H1 (cell line): ENCODE measurements around the gene ACYP2. TPM values are rescaled to one million over a fixed set of nuclear protein-coding genes. Genes with fewer than 3 reads are reported as not detected.

Experiments used
- CTCF ChIA-PET: fragments of 300-600 bp; sonication (Branson Sonifier 250); formaldehyde crosslinking; loops from one replicate; lab custom pipeline; 2021; ENCODE audit not compliant: partially characterized antibody; lab: Charles Lee
- POLR2A ChIA-PET: fragments of 300-600 bp; sonication (Branson Sonifier 250); formaldehyde crosslinking; loops from one replicate; lab custom pipeline; 2021; ENCODE audit warnings: inconsistent platforms; ENCODE audit not compliant: partially characterized antibody; lab: Charles Lee
- DNase-seq, 2 experiments: peaks; one replicate each; pipeline versions ENCODE4 v3.0.0 to v3.0.0-alpha.2; 2010 to 2022; ENCODE audit warnings: low spot score in 2 of 2, low read depth in 1 of 2, mixed read lengths in 1 of 2
- FAIRE-seq: peaks from 2 replicates; lab custom pipeline; 2011; peaks lifted over from hg19 to GRCh38; lab: Jason Lieb, UNC
- H2AFZ ChIP-seq: 2 replicates; pipeline ENCODE4 v1.8.1; 2012; ENCODE audit warnings: low read length, inconsistent platforms
- H2AK5ac ChIP-seq: 2 replicates; pipeline ENCODE4 v1.6.1; 2013; ENCODE audit warnings: low read depth, low read length
- H2BK120ac ChIP-seq: replicated peaks from 2 replicates; pipeline ENCODE3; 2013; ENCODE audit warnings: low read depth, low read length, inconsistent platforms
- H2BK12ac ChIP-seq: 2 replicates; pipeline ENCODE4 v1.6.1; 2013; ENCODE audit warnings: low read depth, low read length
- H2BK15ac ChIP-seq: 2 replicates; pipeline ENCODE4 v1.6.1; 2013; ENCODE audit warnings: low read length
- H2BK20ac ChIP-seq: 2 replicates; pipeline ENCODE4 v1.6.1; 2013; ENCODE audit warnings: low read length
- H2BK5ac ChIP-seq: 2 replicates; pipeline ENCODE4 v1.6.1; 2013; ENCODE audit warnings: low read depth, low read length
- H3K14ac ChIP-seq: 2 replicates; pipeline ENCODE4 v1.6.1; 2013; ENCODE audit warnings: inconsistent platforms; ENCODE audit not compliant: insufficient read length
- H3K18ac ChIP-seq: 2 replicates; pipeline ENCODE4 v1.6.1; 2013; ENCODE audit warnings: low read length; ENCODE audit errors: extremely low read depth
- H3K23ac ChIP-seq: 2 replicates; pipeline ENCODE4 v1.6.1; 2013; ENCODE audit warnings: inconsistent platforms; ENCODE audit not compliant: insufficient read length
- H3K23me2 ChIP-seq: 2 replicates; pipeline ENCODE4 v1.6.1; 2013; ENCODE audit warnings: low read depth, low read length
- H3K27ac ChIP-seq: 2 replicates; pipeline ENCODE4 v1.6.1; 2011; ENCODE audit warnings: low read depth, low read length, inconsistent platforms
- H3K27me3 ChIP-seq, 4 experiments: replicated peaks in 1 of 4; 1 replicate in 1 of 4; 2 replicates in 3 of 4; pipeline versions ENCODE4 v1.6.1 to v1.8.1; 2011 to 2013; ENCODE audit warnings: low read length in 3 of 4, mild to moderate bottlenecking in 3 of 4, inconsistent platforms in 2 of 4, mixed read lengths in 2 of 4, moderate library complexity in 1 of 4; ENCODE audit not compliant: control insufficient read depth in 3 of 4, insufficient read depth in 3 of 4; ENCODE audit errors: extremely low read depth in 1 of 4
- H3K36me3 ChIP-seq, 4 experiments: 2 replicates each; pipeline versions ENCODE4 v1.6.1 to v1.8.1; 2011 to 2013; ENCODE audit warnings: mild to moderate bottlenecking in 4 of 4, low read length in 3 of 4, moderate library complexity in 2 of 4, control low read depth in 1 of 4, inconsistent platforms in 1 of 4; ENCODE audit not compliant: insufficient read depth in 4 of 4, control insufficient read depth in 2 of 4
- H3K4ac ChIP-seq: replicated peaks from 2 replicates; pipeline ENCODE3; 2013; ENCODE audit warnings: low read length, low read depth, mixed read lengths, inconsistent platforms; ENCODE audit not compliant: insufficient read length
- H3K4me1 ChIP-seq, 4 experiments: replicated peaks in 1 of 4; 1 replicate in 1 of 4; 2 replicates in 3 of 4; pipeline versions ENCODE4 v1.6.1 to v1.8.1; 2011 to 2013; ENCODE audit warnings: low read length in 3 of 4, inconsistent platforms in 2 of 4, mixed read lengths in 1 of 4; ENCODE audit not compliant: insufficient read depth in 4 of 4, control insufficient read depth in 3 of 4
- H3K4me2 ChIP-seq, 2 experiments: 2 replicates each; pipeline versions ENCODE4 v1.6.1 to v1.8.1; 2011 to 2013; ENCODE audit warnings: low read depth in 2 of 2, low read length in 2 of 2, control low read depth in 1 of 2, inconsistent platforms in 1 of 2, mild to moderate bottlenecking in 1 of 2; ENCODE audit not compliant: insufficient read depth in 1 of 2
- H3K4me3 ChIP-seq, 4 experiments: fragments of 200-600, 300-600 bp in 1 of 4; sonication (generic), shearing (Covaris generic), sonication (Bioruptor Twin) in 1 of 4; 2 replicates each; pipeline versions ENCODE4 v1.5.1 to v1.8.1; 2011 to 2016; ENCODE audit warnings: low read length in 4 of 4, low read depth in 3 of 4, control low read depth in 2 of 4, inconsistent platforms in 2 of 4, mild to moderate bottlenecking in 2 of 4, mixed read lengths in 1 of 4, moderate library complexity in 1 of 4; ENCODE audit not compliant: insufficient read depth in 2 of 4; ENCODE audit errors: extremely low read depth in 1 of 4
- H3K56ac ChIP-seq: replicated peaks from 2 replicates; pipeline ENCODE3; 2013; ENCODE audit warnings: low read depth, mild to moderate bottlenecking, mixed read lengths, low read length, inconsistent platforms; ENCODE audit not compliant: insufficient read length
- H3K79me1 ChIP-seq: 2 replicates; pipeline ENCODE4 v1.6.1; 2013; ENCODE audit warnings: low read depth, low read length, control low read depth
- H3K79me2 ChIP-seq, 2 experiments: 2 replicates each; pipeline versions ENCODE4 v1.6.1 to v1.8.1; 2012 to 2013; ENCODE audit warnings: low read length in 2 of 2, mild to moderate bottlenecking in 2 of 2, inconsistent platforms in 1 of 2; ENCODE audit not compliant: insufficient read depth in 2 of 2, control insufficient read depth in 1 of 2
- H3K9ac ChIP-seq, 4 experiments: replicated peaks in 1 of 4; 1 replicate in 1 of 4; 2 replicates in 3 of 4; pipeline versions ENCODE4 v1.6.1 to v1.8.1; 2011 to 2013; ENCODE audit warnings: low read depth in 3 of 4, low read length in 3 of 4, control low read depth in 2 of 4, mild to moderate bottlenecking in 2 of 4, moderate library complexity in 2 of 4, inconsistent platforms in 1 of 4; ENCODE audit errors: extremely low read depth in 1 of 4
- H3K9me3 ChIP-seq, 2 experiments: 2 replicates each; pipeline versions ENCODE4 v1.6.1 to v1.8.1; 2012 to 2013; ENCODE audit warnings: mild to moderate bottlenecking in 2 of 2, moderate library complexity in 2 of 2, control low read depth in 1 of 2, inconsistent platforms in 1 of 2, low read depth in 1 of 2, low read length in 1 of 2, mixed read lengths in 1 of 2; ENCODE audit not compliant: insufficient read depth in 2 of 2
- H4K20me1 ChIP-seq, 2 experiments: replicated peaks in 1 of 2; 2 replicates each; pipeline versions ENCODE3 to v1.8.1; 2011 to 2013; ENCODE audit warnings: inconsistent platforms in 2 of 2, low read length in 2 of 2, mild to moderate bottlenecking in 1 of 2; ENCODE audit not compliant: insufficient read depth in 2 of 2, control insufficient read depth in 1 of 2
- H4K5ac ChIP-seq: 2 replicates; pipeline ENCODE4 v1.6.1; 2013; ENCODE audit warnings: low read length, low read depth, mixed read lengths, inconsistent platforms; ENCODE audit not compliant: insufficient read length
- H4K8ac ChIP-seq: 2 replicates; pipeline ENCODE4 v1.8.0; 2013; ENCODE audit warnings: mild to moderate bottlenecking, moderate library complexity, low read length, inconsistent platforms; ENCODE audit not compliant: insufficient read depth; ENCODE audit errors: extremely low read depth
- H4K91ac ChIP-seq: replicated peaks from 2 replicates; pipeline ENCODE3; 2013; ENCODE audit warnings: low read length, mixed read lengths, inconsistent platforms; ENCODE audit not compliant: insufficient read length
- BRCA1 ChIP-seq: IDR thresholded peaks from 2 replicates; pipeline ENCODE4 v1.6.1; 2012; ENCODE audit warnings: low read depth, low read length, improper control_type of control experiment
- CEBPB ChIP-seq: IDR thresholded peaks from 2 replicates; pipeline ENCODE4 v1.6.1; 2012; ENCODE audit warnings: low read depth, low read length
- EZH2 ChIP-seq: fragments of 200-600 bp; sonication (generic); IDR thresholded peaks from 2 replicates; pipeline ENCODE4 v1.7.1; 2012; ENCODE audit warnings: low read depth, mild to moderate bottlenecking, moderate library complexity, low read length, inconsistent platforms; ENCODE audit not compliant: severe bottlenecking
- HDAC6 ChIP-seq: IDR thresholded peaks from one replicate; pipeline ENCODE4 v1.7.1; 2012; ENCODE audit warnings: low read depth, mild to moderate bottlenecking, inconsistent platforms, low read length, moderate library complexity
- JUN ChIP-seq: IDR thresholded peaks from 2 replicates; pipeline ENCODE4 v1.6.1; 2011; ENCODE audit warnings: low read depth, mild to moderate bottlenecking, improper control_type of control experiment, low read length
- KDM4A ChIP-seq: IDR thresholded peaks from one replicate; pipeline ENCODE4 v1.7.1; 2012; ENCODE audit warnings: low read depth, mild to moderate bottlenecking, moderate library complexity, low read length, inconsistent platforms; ENCODE audit not compliant: severe bottlenecking
- RFX5 ChIP-seq: IDR thresholded peaks from 2 replicates; pipeline ENCODE4 v1.6.1; 2011; ENCODE audit warnings: low read depth, low read length, improper control_type of control experiment, borderline replicate concordance
- SIN3A ChIP-seq, 2 experiments: IDR thresholded peaks in 1 of 2; conservative IDR thresholded peaks in 1 of 2; 2 replicates each; pipeline ENCODE4 v1.6.1; 2011 to 2012; ENCODE audit warnings: low read length in 2 of 2, improper control_type of control experiment in 1 of 2, low read depth in 1 of 2, mild to moderate bottlenecking in 1 of 2
- SIX5 ChIP-seq: IDR thresholded peaks from 2 replicates; pipeline ENCODE4 v1.6.1; 2011; ENCODE audit warnings: mild to moderate bottlenecking, low read depth, low read length
- SP4 ChIP-seq: IDR thresholded peaks from 2 replicates; pipeline ENCODE4 v1.6.1; 2012; ENCODE audit warnings: low read length, inconsistent platforms
- ZNF274 ChIP-seq: IDR thresholded peaks from 2 replicates; pipeline ENCODE4 v1.7.0; 2012; ENCODE audit warnings: low read length, borderline replicate concordance; ENCODE audit errors: extremely low read depth
- WGBS, 2 experiments: shearing (Covaris generic) in 1 of 2; methylation state at CpG; one replicate each; pipeline versions ENCODE4 v1.1.6 to v1.1.7; 2013 to 2015; ENCODE audit warnings: low lambda C conversion rate in 2 of 2, mixed read lengths in 2 of 2, inconsistent platforms in 1 of 2, low coverage in 1 of 2, missing lambda C conversion rate in 1 of 2; ENCODE audit not compliant: insufficient replicate concordance in 2 of 2, insufficient coverage in 1 of 2, insufficient read length in 1 of 2; ENCODE audit errors: extremely low coverage in 1 of 2, missing lambda C conversion rate in 1 of 2; 5-methylcytosine and 5-hydroxymethylcytosine counted together
- polyA plus RNA-seq, 7 experiments: library from polyadenylated mRNA; depleted of rRNA in 3 of 7; stranded (reverse) in 5 of 7; unstranded in 2 of 7; fragments of >200 nt in 5 of 7; fragments of 200-250 nt in 2 of 7; gene quantifications; 1 replicate in 5 of 7; 2 replicates in 1 of 7; 4 replicates in 1 of 7; pipeline versions ENCODE4 v1.2.1 to v1.2.3, GENCODE V29; 2011 to 2013; ENCODE audit warnings: missing spikeins in 2 of 7, mixed read lengths in 2 of 7
- total RNA-seq: library from RNA; stranded (reverse); fragmentation: NEBNext Ultra II Directional; extraction: Animal tissue kit (Norgen Biotek cat#: 25700); gene quantifications from 2 replicates; pipeline ENCODE4 v1.2.1, GENCODE V29; 2021
- TF ChIP-seq, protein P1 (sequence below): IDR thresholded peaks from 2 replicates; pipeline ENCODE4 v1.6.1; 2011; ENCODE audit warnings: low read depth, mild to moderate bottlenecking, low read length; ENCODE audit not compliant: insufficient read depth
- TF ChIP-seq, protein P2 (sequence below): IDR thresholded peaks from 2 replicates; pipeline ENCODE4 v1.6.1; 2012; ENCODE audit warnings: inconsistent platforms

The ACYP2 gene
- total and polyA plus RNA-seq, 2 of the 8 experiments (the other 6 are each of a cell fraction or from before 2014, with no cell fraction given), result 3.4 to 4.4 TPM

DNA sequence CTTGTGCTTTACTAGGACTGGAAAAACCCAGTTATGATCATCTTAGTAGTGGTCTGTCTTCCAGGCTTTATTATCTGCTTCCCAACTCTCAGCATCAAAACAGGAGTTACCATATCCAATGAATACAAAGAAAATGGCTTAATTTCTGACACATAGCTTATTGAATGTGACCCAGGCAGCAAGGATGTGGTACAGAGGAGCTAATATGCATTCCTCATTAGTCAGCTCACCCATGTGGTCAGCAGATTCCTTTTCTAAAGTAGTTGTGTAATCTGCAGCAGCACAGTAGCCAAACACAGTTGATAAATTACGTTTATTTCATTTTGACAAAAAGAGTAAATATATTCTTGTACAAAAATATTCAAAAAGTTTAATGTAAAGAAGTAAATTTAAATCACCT is 97.0 kb downstream of the ACYP2 start:
- Histone ChIP-seq H2BK12ac (no peak overlapping the region), H3K9ac (no peak overlapping the region), H3K4me2 (no peak overlapping the region), H3K36me3 (no peaks in the 10 kb centered on the region), H4K8ac (no peak overlapping the region), H3K79me1 (no peaks in the 10 kb centered on the region), H4K91ac (no peak overlapping the region), H4K20me1 (no peaks in the 10 kb centered on the region), H3K27me3 (no peaks in the 10 kb centered on the region), H3K4me1 (no peaks in the 10 kb centered on the region), H2AFZ (no peak overlapping the region), H2BK20ac (no peak overlapping the region), H3K4me3 (no peak overlapping the region), H4K5ac (no peak overlapping the region), H3K56ac (no peak overlapping the region), H2BK15ac (no peak overlapping the region), H2AK5ac (no peak overlapping the region), H3K18ac (no peak overlapping the region), H3K23me2 (no peaks in the 10 kb centered on the region), H3K23ac (no peak overlapping the region), H3K4ac (no peak overlapping the region), H3K79me2 (no peaks in the 10 kb centered on the region), H2BK5ac (no peak overlapping the region), H2BK120ac (no peak overlapping the region), H3K9me3 (no peaks in the 10 kb centered on the region), H3K14ac (no peak overlapping the region), H3K27ac (no peak overlapping the region)
- FAIRE-seq (no peak), DNase-seq (no peak)
- ChIA-PET CTCF (interaction anchor here (0.5 to 0.8 kb wide), 2 partner anchors 9 to 212 kb away, joined by 3 to 7 read pairs; no protein-coding TSS in a partner anchor), POLR2A (no interaction called here)
- 89% methylated on average over 1 of the region's 1 CpG; no CpG with 5 or more reads in 1 of the 2 experiments for WGBS, 2 experiments
- TF ChIP-seq EZH2 (no peak), JUN (no peak), SIX5 (no peak), SP4 (no peak), HDAC6 (no peak), RFX5 (no peak), ZNF274 (no peak), CEBPB (no peak), SIN3A (conservative IDR thresholded peaks at IDR 0.05 in 1 of 2, IDR thresholded peaks at IDR 0.05 in 1 of 2; ENCODE audit: low read depth in 1 of 2, low read length in 2 of 2) (no peak), KDM4A (no peak), BRCA1 (no peak)
- TF ChIP-seq, protein P1, sequence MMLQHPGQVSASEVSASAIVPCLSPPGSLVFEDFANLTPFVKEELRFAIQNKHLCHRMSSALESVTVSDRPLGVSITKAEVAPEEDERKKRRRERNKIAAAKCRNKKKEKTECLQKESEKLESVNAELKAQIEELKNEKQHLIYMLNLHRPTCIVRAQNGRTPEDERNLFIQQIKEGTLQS, result no peak
- TF ChIP-seq, protein P2, sequence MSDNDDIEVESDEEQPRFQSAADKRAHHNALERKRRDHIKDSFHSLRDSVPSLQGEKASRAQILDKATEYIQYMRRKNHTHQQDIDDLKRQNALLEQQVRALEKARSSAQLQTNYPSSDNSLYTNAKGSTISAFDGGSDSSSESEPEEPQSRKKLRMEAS, result no peak
